Right cardiac atrium (tissue), 5 donors: ENCODE results near the gene C4orf46. TPM values are rescaled to one million over a fixed set of nuclear protein-coding genes. Genes with fewer than 3 reads are reported as not detected.

Experiments used
- polyA plus RNA-seq: library from polyadenylated mRNA; stranded (reverse); fragments of 200-250 nt; gene quantifications from one replicate; pipeline ENCODE4 v1.2.3, GENCODE V29; 2013
- total RNA-seq, 4 donors: library from RNA; stranded (reverse); fragmentation: NEBNext Ultra II Directional; extraction: Animal tissue kit (Norgen Biotek cat#: 25700); gene quantifications; one replicate each; pipeline ENCODE4 v1.2.1, GENCODE V29; 2021
- donor health status: healthy with polysubstance abuse.
- donor health status: DM: no; HTN: yes; CAD: no.
- donor health status: DM: no; HTN: no; CAD: no.
- donor health status: DM: no; HTN: yes; CAD: no; lungs with severe emphysema.
- donor health status: DM: yes; HTN: yes; CAD: no.

C4orf46 gene
- total and polyA plus RNA-seq, 5 donors: 2.6 to 4.2 (median 3.7) TPM

Other genes with a start within 250 kb of the C4orf46 start
- under 1 TPM in 1 of 4 donors, not detected in 3; 0.09 TPM for gene RXFP1, start 150.0 kb downstream of the C4orf46 start, total RNA-seq
- 0.05 TPM for gene RXFP1, start 150.0 kb downstream of the C4orf46 start, polyA plus RNA-seq
- gene ETFDH, start 409 bp upstream of the C4orf46 start, total RNA-seq: 100 to 1,000 TPM; 119 to 152 (median 146) TPM
- 204 TPM for gene ETFDH, start 409 bp upstream of the C4orf46 start, polyA plus RNA-seq
- 10 to 100 TPM; 19.2 to 38.3 (median 28.0) TPM for gene PPID, start 51.5 kb upstream of the C4orf46 start, total RNA-seq
- gene PPID, start 51.5 kb upstream of the C4orf46 start, polyA plus RNA-seq: 39.9 TPM
- 10 to 100 TPM; 37.0 to 59.5 (median 48.3) TPM for gene FNIP2, start 97.1 kb upstream of the C4orf46 start, total RNA-seq
- 16.4 TPM for gene FNIP2, start 97.1 kb upstream of the C4orf46 start, polyA plus RNA-seq